C1 segment of cervical spinal cord (tissue), 14 donors: ENCODE measurements around the gene PPP2R5E.

ENCODE experiments used
- DNase-seq, 14 donors: peaks; one replicate each; lab custom pipeline; 2025; lab: John Stamatoyannopoulos, UW

Gene PPP2R5E

GRCh38 chr14:63472986-63473788 lies 70.0 kb downstream of the PPP2R5E start:
- DNase-seq, result no peak

GRCh38 chr14:63470962-63471793 lies 72.0 kb downstream of the PPP2R5E start:
- no peak for DNase-seq

GRCh38 chr14:63468294-63468693 lies 74.9 kb downstream of the PPP2R5E start:
- DNase-seq, result no peak

- DNase-seq, result no peak
Observed at GRCh38 chr14:63467440-63468072, 75.6 kb downstream of the PPP2R5E start.

GRCh38 chr14:63465347-63465746 lies 77.8 kb downstream of the PPP2R5E start:
- no peak for DNase-seq

GRCh38 chr14:63460680-63461369 lies 82.4 kb downstream of the PPP2R5E start:
- no peak for DNase-seq

- no peak for DNase-seq
Observed at GRCh38 chr14:63459738-63460137, 83.4 kb downstream of the PPP2R5E start.

GRCh38 chr14:63457498-63457897 lies 85.7 kb downstream of the PPP2R5E start:
- no peak for DNase-seq

GRCh38 chr14:63454863-63455622 lies 88.1 kb downstream of the PPP2R5E start:
- DNase-seq, result peak in 2 of 14 donors; percentile 12 to 16

- peak in 1 of 14 donors; percentile 81 for DNase-seq
Observed at GRCh38 chr14:63454436-63454835, 88.7 kb downstream of the PPP2R5E start.

GRCh38 chr14:63453443-63453936 lies 89.7 kb downstream of the PPP2R5E start:
- DNase-seq, result peak in 1 of 14 donors; percentile 23

- DNase-seq, result no peak
Observed at GRCh38 chr14:63452796-63453195, 90.4 kb downstream of the PPP2R5E start.

- DNase-seq, result no peak
Observed at GRCh38 chr14:63448841-63449240, 94.3 kb downstream of the PPP2R5E start.

- DNase-seq, result no peak
Observed at GRCh38 chr14:63444588-63444987, 98.6 kb downstream of the PPP2R5E start.

GRCh38 chr14:63443988-63444387 lies 99.2 kb downstream of the PPP2R5E start:
- DNase-seq, result no peak

GRCh38 chr14:63443361-63443760 lies 99.8 kb downstream of the PPP2R5E start:
- DNase-seq, result no peak

- DNase-seq, result peak in 8 of 14 donors; percentile 6 to 83 (median 30)
Observed at GRCh38 chr14:63438065-63438757, 105.0 kb downstream of the PPP2R5E start.

GRCh38 chr14:63436286-63437098 lies 106.7 kb downstream of the PPP2R5E start:
- DNase-seq, result peak in 1 of 14 donors; percentile 31

GRCh38 chr14:63435838-63436237 lies 107.3 kb downstream of the PPP2R5E start:
- peak in 5 of 14 donors; percentile 12 to 65 (median 18) for DNase-seq
